ENCODE measurements around the gene PIP4K2C. TPM values are rescaled to one million over a fixed set of nuclear protein-coding genes. Genes with fewer than 3 reads are reported as not detected.

Gene PIP4K2C
- total RNA-seq, 1 donor from 2014 or later = 22.8 TPM

GRCh38 chr12:57609781-57610553 is 19.0 kb downstream of the PIP4K2C start:
- peak overlapping the region; percentile 75 for H3K4me3 Mint-ChIP-seq
- peaks cover 14% of the 10 kb centered on the region for H3K4me1 Mint-ChIP-seq (ENCODE audit: low read depth)
- peaks cover 2% of the 10 kb centered on the region for H3K36me3 Mint-ChIP-seq (ENCODE audit: low read depth)
- no peak for DNase-seq (ENCODE audit: low spot score)
- H3K27me3 Mint-ChIP-seq (ENCODE audit: insufficient read depth) = peaks cover 36% of the 10 kb centered on the region
- H3K27ac Mint-ChIP-seq = peak overlapping the region; percentile 43
- intact Hi-C loops (cut with micrococcal nuclease) = loop anchor here (5.0 kb wide), 2 partner anchors 58 to 132 kb away; partner anchors contain the start of gene KIF5A
- no peaks in the 10 kb centered on the region for H3K9me3 Mint-ChIP-seq

GRCh38 chr12:57610554-57611107 is 19.6 kb downstream of the PIP4K2C start:
- H3K27me3 Mint-ChIP-seq (ENCODE audit: insufficient read depth) = peaks cover 41% of the 10 kb centered on the region
- peaks cover 8% of the 10 kb centered on the region for H3K4me1 Mint-ChIP-seq (ENCODE audit: low read depth)
- peak overlapping the region; percentile 43 for H3K27ac Mint-ChIP-seq
- H3K36me3 Mint-ChIP-seq (ENCODE audit: low read depth) = peaks cover 2% of the 10 kb centered on the region
- H3K4me3 Mint-ChIP-seq = peak overlapping the region; percentile 75
- no peaks in the 10 kb centered on the region for H3K9me3 Mint-ChIP-seq
- DNase-seq (ENCODE audit: low spot score) = no peak
- intact Hi-C loops (cut with micrococcal nuclease) = loop anchor here (1.0 to 5.0 kb wide), 3 partner anchors 11 to 132 kb away; partner anchors contain the start of gene KIF5A

GRCh38 chr12:57611108-57611826 is 20.3 kb downstream of the PIP4K2C start, which contains the start of gene ARHGEF25:
Gene ARHGEF25, plus strand, starts transcription at chr12:57611435. Its CDS starts 460 bp downstream, at chr12:57611895.
- intact Hi-C loops (cut with micrococcal nuclease) = loop anchor here (1.0 to 5.0 kb wide), 3 partner anchors 10 to 131 kb away; partner anchors contain the start of gene KIF5A
- H3K4me3 Mint-ChIP-seq = peak within 1 kb of the TSS; percentile 75
- H3K9me3 Mint-ChIP-seq = no peaks in the 10 kb centered on the region
- DNase-seq (ENCODE audit: low spot score) = no peak
- H3K4me1 Mint-ChIP-seq (ENCODE audit: low read depth) = peaks cover 5% of the 10 kb centered on the region
- H3K36me3 Mint-ChIP-seq (ENCODE audit: low read depth) = peaks cover 2% of the 10 kb centered on the region
- H3K27ac Mint-ChIP-seq = peak within 1 kb of the TSS; percentile 43
- H3K27me3 Mint-ChIP-seq (ENCODE audit: insufficient read depth) = peaks cover 41% of the 10 kb centered on the region

GRCh38 chr12:57611827-57612710 is 21.1 kb downstream of the PIP4K2C start:
- Mint-ChIP-seq H3K27me3 (ENCODE audit: insufficient read depth) (peaks cover 48% of the 10 kb centered on the region), H3K9me3 (no peaks in the 10 kb centered on the region), H3K4me1 (ENCODE audit: low read depth) (peaks cover 5% of the 10 kb centered on the region), H3K4me3 (peak overlapping the region; percentile 58), H3K27ac (no peak overlapping the region), H3K36me3 (ENCODE audit: low read depth) (no peaks in the 10 kb centered on the region)
- intact Hi-C loops (cut with micrococcal nuclease) = loop anchor here (1.0 to 5.0 kb wide), 3 partner anchors 9 to 130 kb away; partner anchors contain the start of gene KIF5A
- no peak for DNase-seq (ENCODE audit: low spot score)

DNA sequence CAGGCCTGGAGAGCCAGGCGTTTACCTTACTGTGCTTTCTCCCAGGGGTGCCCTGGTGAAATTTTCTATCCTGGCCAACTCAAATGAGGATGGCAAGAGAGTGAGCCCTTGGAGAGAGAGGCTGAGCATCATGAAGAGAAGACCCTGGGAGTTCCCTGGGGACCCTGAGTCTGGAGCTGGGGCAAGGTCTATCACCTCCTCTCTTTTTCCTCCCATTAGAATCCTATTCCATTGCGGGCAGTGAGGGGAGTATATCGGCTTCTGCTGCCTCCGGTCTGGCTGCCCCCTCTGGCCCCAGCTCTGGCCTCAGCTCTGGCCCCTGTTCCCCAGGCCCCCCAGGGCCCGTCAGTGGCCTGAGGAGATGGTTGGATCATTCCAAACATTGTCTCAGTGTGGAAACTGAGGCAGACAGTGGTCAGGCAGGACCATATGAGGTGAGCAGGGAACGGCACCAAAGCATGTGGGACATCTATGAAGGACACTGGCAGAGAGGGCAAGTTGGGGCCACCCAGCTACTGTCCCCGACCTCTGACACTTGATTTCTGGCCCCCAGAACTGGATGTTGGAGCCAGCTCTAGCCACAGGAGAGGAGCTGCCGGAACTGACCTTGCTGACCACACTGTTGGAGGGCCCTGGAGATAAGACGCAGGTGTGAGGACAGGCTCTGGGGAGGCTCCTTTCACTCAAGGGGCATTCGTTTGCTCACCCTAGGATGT is 21.9 kb downstream of the PIP4K2C start:
- Mint-ChIP-seq H3K36me3 (ENCODE audit: low read depth) (no peaks in the 10 kb centered on the region), H3K9me3 (no peaks in the 10 kb centered on the region), H3K4me1 (ENCODE audit: low read depth) (peaks cover 5% of the 10 kb centered on the region), H3K27me3 (ENCODE audit: insufficient read depth) (peaks cover 56% of the 10 kb centered on the region), H3K4me3 (no peak overlapping the region), H3K27ac (no peak overlapping the region)
- DNase-seq (ENCODE audit: low spot score) = no peak
- intact Hi-C loops (cut with micrococcal nuclease) = loop anchor here (5.0 kb wide), 2 partner anchors 61 to 129 kb away; partner anchors contain the start of gene KIF5A

DNA sequence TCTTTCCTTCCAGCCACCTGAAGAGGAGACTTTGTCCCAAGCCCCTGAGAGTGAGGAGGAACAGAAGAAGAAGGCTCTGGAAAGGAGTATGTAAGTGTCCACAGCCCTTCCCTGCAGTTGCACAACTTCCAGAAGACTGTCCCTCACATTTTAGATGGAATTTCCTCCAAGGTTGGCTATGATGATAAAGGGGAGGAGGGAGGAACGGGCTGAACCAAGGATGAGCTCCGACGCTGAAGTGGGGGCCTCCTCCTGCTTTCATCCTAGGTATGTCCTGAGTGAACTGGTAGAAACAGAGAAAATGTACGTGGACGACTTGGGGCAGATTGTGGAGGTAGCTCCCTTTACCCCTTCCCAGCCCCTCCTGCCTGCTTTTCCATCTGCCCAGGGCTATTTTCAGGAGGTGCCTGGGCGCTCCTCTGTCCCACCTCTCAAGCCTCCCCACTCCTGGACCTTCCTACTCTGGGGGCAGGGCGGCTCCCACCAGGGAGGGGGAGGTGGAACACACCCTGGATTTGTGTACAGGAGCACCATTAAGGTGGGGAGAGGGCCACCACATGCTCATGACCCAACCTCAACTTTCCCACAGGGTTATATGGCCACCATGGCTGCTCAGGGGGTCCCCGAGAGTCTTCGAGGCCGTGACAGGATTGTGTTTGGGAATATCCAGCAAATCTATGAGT is 22.6 kb downstream of the PIP4K2C start:
- intact Hi-C loops (cut with micrococcal nuclease) = loop anchor here (5.0 kb wide), 2 partner anchors 61 to 129 kb away; partner anchors contain the start of gene KIF5A
- Mint-ChIP-seq H3K4me3 (no peak overlapping the region), H3K27me3 (ENCODE audit: insufficient read depth) (peaks cover 62% of the 10 kb centered on the region), H3K9me3 (no peaks in the 10 kb centered on the region), H3K36me3 (ENCODE audit: low read depth) (no peaks in the 10 kb centered on the region), H3K27ac (no peak overlapping the region), H3K4me1 (ENCODE audit: low read depth) (peaks cover 5% of the 10 kb centered on the region)
- no peak for DNase-seq (ENCODE audit: low spot score)

DNA sequence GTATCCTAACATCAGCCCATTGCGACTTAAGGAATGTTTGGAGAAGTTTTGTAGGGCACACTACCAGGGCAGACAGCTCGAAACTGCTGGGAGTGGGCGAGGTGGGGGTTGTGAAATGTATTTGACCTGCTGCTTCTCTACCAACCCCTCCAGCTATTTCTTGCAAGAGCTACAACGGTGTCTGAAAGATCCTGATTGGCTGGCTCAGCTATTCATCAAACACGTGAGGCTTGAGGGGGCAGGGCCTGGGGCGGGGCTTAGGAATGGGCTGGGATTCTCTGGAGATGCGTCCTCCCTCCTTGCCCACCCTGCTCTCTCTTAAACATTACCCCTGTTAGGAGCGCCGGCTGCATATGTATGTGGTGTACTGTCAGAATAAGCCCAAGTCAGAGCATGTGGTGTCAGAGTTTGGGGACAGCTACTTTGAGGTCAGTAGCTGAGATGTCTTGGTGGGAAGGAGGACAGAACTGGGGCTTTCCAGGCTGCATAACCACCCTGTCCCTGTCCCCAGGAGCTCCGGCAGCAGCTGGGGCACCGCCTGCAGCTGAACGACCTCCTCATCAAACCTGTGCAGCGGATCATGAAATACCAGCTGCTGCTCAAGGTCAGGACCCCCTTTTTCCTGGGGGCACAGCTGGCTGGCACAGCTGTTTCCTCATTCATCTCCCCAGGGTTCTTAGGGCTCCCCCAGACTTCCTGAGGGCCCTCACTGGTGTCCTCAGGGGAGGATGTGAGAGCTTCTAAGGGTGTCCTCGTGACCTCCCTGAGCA is 23.4 kb downstream of the PIP4K2C start:
- no peak for DNase-seq (ENCODE audit: low spot score)
- Mint-ChIP-seq H3K27me3 (ENCODE audit: insufficient read depth) (peaks cover 70% of the 10 kb centered on the region), H3K4me1 (ENCODE audit: low read depth) (peaks cover 11% of the 10 kb centered on the region), H3K27ac (no peak overlapping the region), H3K36me3 (ENCODE audit: low read depth) (no peaks in the 10 kb centered on the region), H3K4me3 (no peak overlapping the region), H3K9me3 (no peaks in the 10 kb centered on the region)
- intact Hi-C loops (cut with micrococcal nuclease) = loop anchor here (5.0 kb wide), 2 partner anchors 62 to 128 kb away; partner anchors contain the start of gene KIF5A

DNA sequence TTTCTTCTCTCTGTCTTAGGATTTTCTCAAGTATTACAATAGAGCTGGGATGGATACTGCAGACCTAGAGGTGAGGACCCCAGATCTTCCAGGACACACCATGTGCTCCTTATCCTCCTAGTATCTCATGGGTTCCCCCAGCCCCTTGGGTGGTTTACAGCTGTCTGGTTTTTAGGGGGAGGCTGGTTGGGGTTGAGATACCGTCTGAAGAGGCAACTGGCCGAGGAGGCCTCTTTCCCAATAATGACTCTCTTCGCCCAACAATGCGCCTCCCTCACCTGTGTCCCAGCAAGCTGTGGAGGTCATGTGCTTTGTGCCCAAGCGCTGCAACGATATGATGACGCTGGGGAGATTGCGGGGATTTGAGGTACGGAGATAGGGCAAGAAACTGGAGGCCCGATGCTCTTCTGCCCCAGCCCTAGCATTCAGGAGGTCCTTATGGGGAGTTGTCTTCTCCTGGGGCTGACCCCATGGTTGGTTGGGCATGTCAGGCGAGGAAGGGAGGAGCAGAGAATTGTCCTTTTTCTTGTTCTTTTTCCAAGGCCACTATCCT is 24.0 kb downstream of the PIP4K2C start:
- no peak for DNase-seq (ENCODE audit: low spot score)
- peaks cover 12% of the 10 kb centered on the region for H3K4me1 Mint-ChIP-seq (ENCODE audit: low read depth)
- H3K9me3 Mint-ChIP-seq = no peaks in the 10 kb centered on the region
- peaks cover 73% of the 10 kb centered on the region for H3K27me3 Mint-ChIP-seq (ENCODE audit: insufficient read depth)
- H3K27ac Mint-ChIP-seq = no peak overlapping the region
- intact Hi-C loops (cut with micrococcal nuclease) = loop anchor here (5.0 kb wide), 2 partner anchors 63 to 127 kb away; partner anchors contain the start of gene KIF5A
- no peak overlapping the region for H3K4me3 Mint-ChIP-seq
- H3K36me3 Mint-ChIP-seq (ENCODE audit: low read depth) = no peaks in the 10 kb centered on the region

DNA sequence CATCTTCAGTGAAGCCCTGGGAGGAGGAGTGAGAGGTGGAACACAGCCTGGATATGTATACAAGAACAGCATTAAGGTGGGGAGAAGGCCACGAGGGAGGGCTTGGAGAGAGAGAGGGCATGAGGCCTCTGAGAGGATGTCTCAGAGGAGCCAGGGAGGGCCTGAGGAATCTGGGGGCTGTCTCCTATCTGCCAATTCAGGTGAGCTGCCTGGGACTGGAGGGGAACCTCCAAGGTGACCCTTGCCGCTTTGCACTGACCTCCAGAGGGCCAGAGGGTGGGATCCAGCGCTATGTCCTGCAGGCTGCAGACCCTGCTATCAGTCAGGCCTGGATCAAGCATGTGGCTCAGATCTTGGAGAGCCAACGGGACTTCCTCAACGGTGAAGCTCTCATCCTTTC is 24.6 kb downstream of the PIP4K2C start:
- H3K4me1 Mint-ChIP-seq (ENCODE audit: low read depth) = peaks cover 10% of the 10 kb centered on the region
- H3K36me3 Mint-ChIP-seq (ENCODE audit: low read depth) = no peaks in the 10 kb centered on the region
- no peak overlapping the region for H3K27ac Mint-ChIP-seq
- no peaks in the 10 kb centered on the region for H3K9me3 Mint-ChIP-seq
- intact Hi-C loops (cut with micrococcal nuclease) = no loop called here
- no peak overlapping the region for H3K4me3 Mint-ChIP-seq
- peaks cover 75% of the 10 kb centered on the region for H3K27me3 Mint-ChIP-seq (ENCODE audit: insufficient read depth)
- DNase-seq (ENCODE audit: low spot score) = no peak

DNA sequence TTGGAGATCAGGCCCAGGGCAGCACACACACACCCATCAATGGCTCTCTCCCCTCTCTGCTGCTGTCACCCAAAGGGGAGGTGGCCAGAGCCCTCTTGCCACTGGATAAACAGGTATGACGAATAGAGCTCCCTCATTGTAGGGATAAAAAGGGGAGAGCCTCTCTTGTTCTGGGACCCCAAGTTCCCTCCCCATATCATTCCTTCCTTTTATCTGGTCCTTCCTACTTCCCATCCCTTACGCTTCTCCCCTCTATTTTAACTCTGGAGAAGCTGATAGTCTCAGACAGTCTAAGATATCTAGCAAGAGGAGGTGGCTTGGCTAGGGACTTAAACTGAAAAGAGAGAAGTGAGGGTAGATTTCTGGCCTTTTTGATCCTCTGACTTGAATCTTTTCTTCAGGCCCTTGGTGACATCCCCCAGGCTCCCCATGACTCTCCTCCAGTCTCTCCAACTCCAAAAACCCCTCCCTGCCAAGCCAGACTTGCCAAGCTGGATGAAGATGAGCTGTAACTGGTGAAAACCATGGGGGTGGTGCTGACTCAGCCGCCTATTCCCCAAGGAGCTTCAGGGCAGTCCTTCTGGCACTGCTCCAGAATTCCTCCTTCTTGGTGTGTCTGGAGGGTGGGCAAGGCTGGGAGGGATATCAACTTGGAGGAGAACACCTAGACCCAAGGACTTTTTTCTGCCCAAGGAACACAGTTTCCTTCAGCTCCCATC is 25.6 kb downstream of the PIP4K2C start:
- intact Hi-C loops (cut with micrococcal nuclease) = no loop called here
- Mint-ChIP-seq H3K36me3 (ENCODE audit: low read depth) (no peaks in the 10 kb centered on the region), H3K27me3 (ENCODE audit: insufficient read depth) (peaks cover 80% of the 10 kb centered on the region), H3K9me3 (no peaks in the 10 kb centered on the region), H3K4me3 (no peak overlapping the region), H3K27ac (no peak overlapping the region), H3K4me1 (ENCODE audit: low read depth) (peaks cover 17% of the 10 kb centered on the region)
- DNase-seq (ENCODE audit: low spot score) = no peak
